Measurements from ENCODE around the gene SBNO2.
A peak's percentile ranks its signal among the peaks of the same experiment; 100 is the strongest.

Gene SBNO2

DNA sequence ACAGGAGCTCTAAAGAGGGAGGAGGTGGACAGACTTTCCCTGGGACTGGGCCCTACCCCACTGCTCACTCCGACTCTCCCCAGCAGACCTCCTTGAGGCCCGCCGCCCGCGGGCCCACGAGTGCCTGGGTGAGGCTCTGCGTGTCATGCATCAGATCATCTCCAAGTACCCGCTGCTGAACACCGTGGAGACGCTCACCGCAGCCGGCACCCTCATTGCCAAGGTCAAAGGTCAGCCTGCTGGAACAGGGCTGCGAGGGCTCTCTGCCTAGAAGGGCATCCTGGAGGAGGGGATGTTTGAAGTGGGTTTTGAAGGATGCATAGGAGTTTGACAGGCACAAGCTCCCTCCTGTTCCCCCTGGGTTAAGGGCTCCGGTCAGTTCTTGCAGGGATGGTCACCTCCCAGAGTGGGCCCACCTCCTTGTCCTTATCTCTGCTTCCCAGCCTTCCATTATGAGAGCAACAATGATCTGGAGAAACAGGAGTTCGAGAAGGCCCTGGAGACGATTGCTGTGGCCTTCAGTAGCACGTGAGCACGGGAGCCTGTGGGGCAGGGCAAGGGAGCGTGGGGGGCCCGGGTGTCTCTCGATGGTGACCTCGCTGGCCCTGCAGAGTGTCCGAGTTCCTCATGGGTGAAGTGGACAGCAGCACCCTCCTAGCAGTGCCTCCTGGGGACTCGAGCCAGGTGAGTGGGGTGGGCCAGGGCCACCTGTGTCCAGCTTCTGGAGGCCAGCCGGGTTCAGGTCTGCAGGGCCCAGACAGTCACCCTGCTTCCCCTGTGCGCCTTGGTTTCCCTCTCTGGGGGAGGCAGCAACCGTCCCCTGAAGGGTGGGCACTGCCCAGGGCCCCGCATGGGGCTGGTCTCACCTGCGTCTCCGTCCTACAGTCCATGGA is 100.8 kb downstream of the SBNO2 start:
- no peak for DNase-seq (ENCODE audit: low read depth)

GRCh38 chr19:1072371-1073015 is 101.6 kb downstream of the SBNO2 start:
- DNase-seq (ENCODE audit: low read depth): no peak

GRCh38 chr19:1070931-1071791 is 102.9 kb downstream of the SBNO2 start:
- DNase-seq (ENCODE audit: low read depth): no peak

GRCh38 chr19:1070576-1070930 is 103.5 kb downstream of the SBNO2 start:
- DNase-seq (ENCODE audit: low read depth): no peak

GRCh38 chr19:1069009-1069779 is 104.9 kb downstream of the SBNO2 start:
- peak; percentile 59 for DNase-seq (ENCODE audit: low read depth)

GRCh38 chr19:1068009-1069001 is 105.8 kb downstream of the SBNO2 start:
- no peak for DNase-seq (ENCODE audit: low read depth)

GRCh38 chr19:1067341-1067957 is 106.6 kb downstream of the SBNO2 start:
- peak; percentile 66 for DNase-seq (ENCODE audit: low read depth)

GRCh38 chr19:1066748-1067340 is 107.2 kb downstream of the SBNO2 start, which contains the start of gene ARHGAP45:
TSS of gene ARHGAP45 (plus strand) at chr19:1067167. CDS start at chr19:1067406, 239 bp downstream.
- peak; percentile 76 for DNase-seq (ENCODE audit: low read depth)

- DNase-seq (ENCODE audit: low read depth): no peak
Measured at GRCh38 chr19:1066251-1066747, 107.8 kb downstream of the SBNO2 start.

DNA sequence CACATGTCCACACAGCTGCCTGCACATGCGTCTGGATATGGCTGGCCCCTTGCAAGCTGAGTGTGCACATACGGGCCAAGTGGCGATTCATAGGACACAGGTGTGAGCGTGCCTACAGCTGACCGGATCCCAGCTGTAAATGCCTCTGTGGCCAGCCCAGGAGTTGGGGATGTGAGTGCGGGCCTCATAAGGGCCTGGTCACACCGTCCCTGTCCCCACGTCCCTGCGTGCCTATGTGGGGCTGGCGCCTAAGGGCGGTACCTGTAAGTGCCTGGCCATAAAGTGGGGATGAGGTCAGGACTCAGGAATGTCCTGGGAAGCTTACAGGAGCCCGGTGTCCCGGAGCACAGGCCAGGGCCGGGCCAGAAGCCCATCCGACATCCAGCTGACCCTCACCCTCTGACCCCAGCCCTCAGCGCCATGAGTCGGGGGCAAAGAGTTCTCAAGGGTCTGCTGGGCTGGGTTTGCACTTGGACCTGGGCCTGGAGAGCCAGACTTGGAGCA is 108.4 kb downstream of the SBNO2 start:
- DNase-seq (ENCODE audit: low read depth): no peak

GRCh38 chr19:1064661-1065605 is 109.1 kb downstream of the SBNO2 start:
- DNase-seq (ENCODE audit: low read depth): peak; percentile 59

GRCh38 chr19:1063909-1064660 is 110.0 kb downstream of the SBNO2 start:
- no peak for DNase-seq (ENCODE audit: low read depth)

GRCh38 chr19:1063030-1063908 is 110.8 kb downstream of the SBNO2 start:
- peak; percentile 73 for DNase-seq (ENCODE audit: low read depth)

GRCh38 chr19:1062387-1063029 is 111.6 kb downstream of the SBNO2 start:
- no peak for DNase-seq (ENCODE audit: low read depth)

- no peak for DNase-seq (ENCODE audit: low read depth)
Measured at GRCh38 chr19:1061987-1062386, 112.1 kb downstream of the SBNO2 start.

- no peak for DNase-seq (ENCODE audit: low read depth)
Measured at GRCh38 chr19:1060689-1061088, 113.4 kb downstream of the SBNO2 start.
